Occipital lobe (tissue), 2 donors: ENCODE results near the gene APBB2. TPM values are rescaled to one million over a fixed set of nuclear protein-coding genes. Genes with fewer than 3 reads are reported as not detected.

Experiments
- DNase-seq: peaks from one replicate; lab custom pipeline; 2025; lab: John Stamatoyannopoulos, UW
- total RNA-seq: library from RNA; depleted of rRNA; stranded (reverse); fragments of >200 nt; gene quantifications from one replicate; pipeline ENCODE4 v1.2.3, GENCODE V29; 2014

The APBB2 gene
- total RNA-seq, result 78.5 TPM

DNA sequence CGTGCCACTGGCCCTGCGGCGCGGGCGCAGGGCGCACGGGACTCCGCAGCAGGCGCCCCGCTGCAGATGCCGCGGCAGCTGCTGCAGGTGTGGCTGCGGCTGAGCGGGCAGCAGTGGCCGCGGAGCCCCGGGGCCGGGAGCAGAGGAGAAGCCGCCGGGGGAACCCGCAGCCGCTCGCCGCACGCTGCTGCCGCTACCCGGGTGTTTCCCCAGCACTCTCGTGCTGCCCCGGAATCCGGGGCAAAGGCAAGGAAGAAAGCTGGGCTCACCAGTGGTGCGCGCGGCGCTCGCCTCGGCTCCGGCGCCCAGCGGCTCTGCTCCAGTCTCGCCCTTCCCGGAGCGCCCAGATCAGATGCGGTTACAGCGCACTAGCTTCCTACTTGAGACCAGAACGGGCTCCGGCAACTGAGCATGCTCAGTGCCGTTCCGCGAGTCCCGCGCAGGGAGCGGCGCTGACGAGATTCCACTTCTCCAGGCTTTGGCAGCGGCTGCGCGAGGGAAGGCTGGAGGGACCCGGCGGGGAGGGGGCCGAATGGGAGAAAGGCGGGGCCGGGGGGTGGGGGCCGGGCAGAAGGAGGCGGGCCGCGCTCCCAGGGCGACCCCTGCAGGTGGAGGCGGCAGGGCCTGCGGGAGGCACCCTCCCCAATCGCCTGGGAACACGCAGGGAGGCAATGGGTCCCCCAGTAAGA lies at the start of gene APBB2:
Gene APBB2 (minus strand): TSS at position 407 of the 689 bp plus-strand sequence. CDS start 181,288 bp downstream, outside the sequence.
- peak; percentile 94 for DNase-seq

GRCh38 chr4:41262198-41262597 lies 47.9 kb upstream of the APBB2 start:
- no peak for DNase-seq

DNA sequence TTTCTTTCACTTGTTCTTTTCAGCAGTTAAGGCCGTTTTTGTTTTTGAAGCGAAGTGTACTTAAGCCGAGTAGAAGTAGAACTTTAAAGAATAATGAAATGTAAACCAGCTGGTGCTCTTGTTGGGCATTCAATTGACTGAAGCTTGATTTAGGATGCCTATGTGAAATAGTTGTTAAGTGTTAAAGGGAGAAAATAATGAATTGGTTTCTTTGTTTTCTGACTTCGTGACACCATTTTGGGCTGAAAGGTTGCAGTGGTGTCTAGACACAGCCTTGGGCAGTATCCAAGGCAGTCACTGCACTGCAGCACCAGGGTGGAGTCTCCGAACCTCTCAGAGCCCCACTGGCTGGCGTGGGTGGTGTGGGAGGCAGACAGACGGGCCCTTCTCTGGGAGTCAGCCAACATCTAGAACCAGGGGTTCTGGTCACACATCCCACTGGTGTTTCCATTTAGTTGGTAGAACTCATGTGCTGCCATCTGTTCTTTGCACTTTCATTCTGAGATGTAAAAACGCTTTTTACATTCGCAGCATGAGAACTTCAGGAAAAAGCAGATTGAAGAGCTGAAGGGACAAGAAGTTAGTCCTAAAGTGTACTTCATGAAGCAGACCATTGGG lies 45.9 kb upstream of the APBB2 start:
- peak; percentile 37 for DNase-seq

- peak; percentile 30 for DNase-seq
These were observed 44.4 kb upstream of the APBB2 start for GRCh38 chr4:41258783-41259182.

- no peak for DNase-seq
These were observed 43.6 kb upstream of the APBB2 start for GRCh38 chr4:41257906-41258305.

GRCh38 chr4:41257257-41257901 lies 43.0 kb upstream of the APBB2 start:
- DNase-seq, result peak; percentile 64

- peak; percentile 79 for DNase-seq
These were observed 42.5 kb upstream of the APBB2 start, which contains the start of gene UCHL1 for GRCh38 chr4:41256740-41257256. Gene UCHL1, plus strand, starts transcription at chr4:41256928. Its CDS starts 49 bp downstream, at chr4:41256977.

DNA sequence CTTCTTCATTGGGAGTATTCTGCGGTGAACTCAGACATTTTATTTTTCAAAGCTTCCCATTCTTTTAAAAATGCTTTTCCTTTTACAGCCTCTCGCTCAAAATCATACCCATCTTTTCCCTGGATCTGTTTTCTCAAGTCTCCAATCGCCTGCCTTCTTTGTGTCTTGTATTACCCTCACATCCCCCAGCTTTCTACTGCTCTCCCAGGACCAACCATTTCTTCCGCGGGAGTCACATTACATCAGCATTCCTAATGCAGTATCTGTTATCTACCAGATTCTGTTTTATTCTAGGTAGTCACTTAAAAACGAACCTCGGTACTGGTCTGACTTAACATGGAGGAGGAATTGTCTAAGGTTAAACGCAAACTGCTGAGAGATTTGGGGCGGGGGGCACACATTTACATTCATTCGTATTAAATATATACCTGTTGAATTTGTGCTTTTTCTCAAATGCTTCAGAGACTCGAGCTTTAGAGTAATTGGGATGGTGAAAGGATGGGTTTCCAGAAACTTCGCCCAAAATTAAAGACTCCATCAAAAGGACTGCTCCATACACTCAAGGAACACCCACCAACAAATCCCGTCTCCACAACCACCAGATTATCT lies 41.9 kb upstream of the APBB2 start:
- peak; percentile 8 for DNase-seq

DNA sequence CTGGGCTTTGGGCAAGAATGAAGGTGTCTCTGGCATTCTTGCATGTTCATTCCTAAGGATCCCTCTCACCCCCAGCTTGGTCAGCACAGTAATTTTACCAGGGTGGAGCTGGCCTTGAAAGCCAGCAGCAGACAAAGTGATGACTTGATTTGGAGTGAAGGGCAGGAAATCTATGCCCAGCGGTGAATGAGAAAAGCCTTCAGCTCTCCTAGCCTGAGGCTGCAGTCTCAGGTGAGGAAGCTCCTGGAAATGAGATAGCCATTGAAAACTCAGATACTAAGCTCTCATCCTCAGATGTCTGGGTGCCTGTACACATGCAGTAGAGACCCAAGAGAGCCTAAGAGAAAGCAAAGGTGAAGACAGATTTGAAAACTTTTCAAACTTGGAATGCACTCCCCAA lies 31.6 kb upstream of the APBB2 start:
- DNase-seq, result no peak

- DNase-seq, result no peak
These were observed 27.6 kb upstream of the APBB2 start for GRCh38 chr4:41241919-41242318.

- no peak for DNase-seq
These were observed 22.2 kb upstream of the APBB2 start for GRCh38 chr4:41236508-41236907.

DNA sequence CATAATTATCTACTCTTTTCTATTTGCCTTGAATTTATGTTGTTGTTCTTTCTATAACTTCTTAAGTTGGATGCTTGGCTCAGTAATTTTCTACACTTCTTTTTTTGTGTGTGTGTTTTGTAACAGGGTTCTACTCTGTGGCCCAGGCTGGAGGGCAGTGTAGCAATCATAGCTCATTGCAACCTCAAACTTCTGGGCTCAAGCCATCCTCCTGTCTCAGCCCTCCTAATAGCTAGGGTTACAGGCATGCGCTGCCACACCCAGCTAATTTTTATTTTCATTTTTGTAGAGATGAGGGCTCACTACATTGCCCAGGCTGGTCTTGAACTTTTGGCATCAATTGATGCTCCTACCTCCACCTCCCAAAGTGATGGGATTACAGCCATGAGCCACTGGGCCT lies 21.7 kb upstream of the APBB2 start:
- no peak for DNase-seq

DNA sequence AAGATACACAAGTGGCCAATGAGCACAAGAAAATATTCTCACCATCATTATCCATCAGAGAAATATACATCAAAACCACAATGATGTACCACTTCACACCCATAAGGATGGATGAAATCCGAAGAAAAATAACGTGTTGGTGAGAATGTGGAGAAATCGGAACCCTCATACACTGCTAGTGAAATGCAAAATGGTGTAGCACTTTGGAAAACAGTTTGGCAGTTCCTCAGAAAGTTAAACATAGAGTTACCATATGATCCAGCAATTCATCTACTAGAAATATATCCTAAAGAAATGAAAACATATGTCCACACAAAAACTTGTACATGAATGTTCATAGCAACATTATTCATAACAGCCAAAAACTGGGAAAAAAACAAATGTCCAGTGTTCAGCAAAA lies 18.5 kb upstream of the APBB2 start:
- DNase-seq, result no peak

- no peak for DNase-seq
These were observed 18.1 kb upstream of the APBB2 start for GRCh38 chr4:41232406-41232805.

- no peak for DNase-seq
These were observed 13.6 kb upstream of the APBB2 start for GRCh38 chr4:41227902-41228301.

- DNase-seq, result no peak
These were observed 7.7 kb upstream of the APBB2 start for GRCh38 chr4:41221850-41222645.

DNA sequence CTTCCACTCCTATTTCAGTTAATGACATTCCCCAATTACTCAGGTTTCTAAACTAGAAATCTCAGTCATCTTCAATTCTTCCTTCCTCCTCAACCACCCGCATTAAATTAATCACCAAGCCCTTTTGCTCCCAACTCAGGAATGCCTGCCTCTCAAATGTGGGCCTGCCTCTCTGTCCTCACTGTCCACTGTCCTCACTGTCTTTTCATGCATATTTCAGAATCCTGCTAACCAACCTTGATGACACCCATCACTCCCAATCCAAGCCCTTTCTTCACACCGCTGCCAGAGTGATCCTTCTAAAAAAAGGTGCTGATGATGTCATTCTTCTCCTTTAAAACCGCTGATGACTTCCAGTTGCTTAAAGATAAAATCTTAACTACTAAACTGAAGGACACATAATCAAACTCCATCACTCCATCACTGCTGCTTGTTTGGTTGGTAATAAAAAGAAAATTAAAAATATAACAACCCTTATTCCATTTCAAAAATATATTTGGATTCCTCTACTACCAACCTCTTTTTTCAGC lies 5.1 kb upstream of the APBB2 start:
- no peak for DNase-seq

- no peak for DNase-seq
These were observed 4.4 kb upstream of the APBB2 start for GRCh38 chr4:41218703-41219102.

DNA sequence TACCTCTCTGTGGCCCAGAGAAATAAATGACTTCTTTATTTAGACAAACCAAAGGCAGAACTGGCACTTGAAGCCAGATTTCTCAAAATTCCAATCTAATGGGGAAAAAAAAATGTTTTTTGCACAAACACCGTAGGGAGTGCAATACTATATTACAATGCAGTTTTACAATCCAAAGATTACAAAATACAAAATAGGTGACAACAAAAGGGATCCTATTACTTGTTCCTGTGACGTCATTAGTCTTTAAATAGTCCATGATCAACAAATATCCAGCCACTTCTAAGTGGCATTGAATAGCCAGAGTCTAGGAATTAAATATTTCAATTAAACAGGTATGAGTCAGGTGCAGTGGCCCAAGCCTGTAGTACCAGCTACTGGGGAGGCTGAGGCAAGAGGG lies 3.0 kb upstream of the APBB2 start:
- no peak for DNase-seq

GRCh38 chr4:41217020-41217333 lies 2.6 kb upstream of the APBB2 start:
- no peak for DNase-seq
